ENCODE measurements around the gene UCK2. TPM values are rescaled to one million over a fixed set of nuclear protein-coding genes. Genes with fewer than 3 reads are reported as not detected.

Gene UCK2
- total and polyA plus RNA-seq, 2 of the 8 experiments (the other 6 are each of a cell fraction or from before 2014, with no cell fraction given) = 103 to 109 TPM

DNA sequence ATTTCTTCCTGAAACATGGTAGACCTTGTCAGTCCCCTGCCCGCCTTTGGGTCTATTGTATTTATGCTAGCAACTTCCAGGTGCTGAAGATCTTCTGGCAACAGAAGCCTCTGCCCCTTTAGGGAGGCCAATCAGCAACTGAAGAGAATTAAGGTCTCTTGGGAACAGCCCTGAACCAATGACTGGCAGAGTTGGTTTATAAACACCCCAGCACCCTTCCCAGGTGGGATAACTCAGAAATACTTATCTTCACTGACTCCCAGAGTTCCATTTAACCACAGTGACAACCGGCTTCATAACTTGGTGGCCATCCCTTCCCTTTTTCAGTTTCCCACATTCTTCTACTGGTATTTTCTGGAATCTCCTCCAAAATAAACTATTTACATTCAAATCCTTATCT, 31.5 kb upstream of the UCK2 start (continued):
- TF ChIP-seq BCL11A (IDR thresholded peaks at IDR 0.05; ENCODE audit: low read depth in 2 of 2, low read length in 2 of 2) (no peak), SIN3A (conservative IDR thresholded peaks at IDR 0.05 in 1 of 2, IDR thresholded peaks at IDR 0.05 in 1 of 2; ENCODE audit: low read depth in 1 of 2, low read length in 2 of 2) (no peak), MAFK (IDR thresholded peaks at IDR 0.05; ENCODE audit: low read depth, low read length) (no peak), FOSL1 (IDR thresholded peaks at IDR 0.05; ENCODE audit: insufficient read depth, low read depth, low read length) (no peak), TAF1 (IDR thresholded peaks at IDR 0.05; ENCODE audit: low read depth, low read length) (no peak), GABPA (IDR thresholded peaks at IDR 0.05; ENCODE audit: borderline replicate concordance, insufficient read depth, low read length) (no peak), TEAD4 (IDR thresholded peaks at IDR 0.05; ENCODE audit: low read depth, low read length) (no peak)
- TF ChIP-seq, protein P1, sequence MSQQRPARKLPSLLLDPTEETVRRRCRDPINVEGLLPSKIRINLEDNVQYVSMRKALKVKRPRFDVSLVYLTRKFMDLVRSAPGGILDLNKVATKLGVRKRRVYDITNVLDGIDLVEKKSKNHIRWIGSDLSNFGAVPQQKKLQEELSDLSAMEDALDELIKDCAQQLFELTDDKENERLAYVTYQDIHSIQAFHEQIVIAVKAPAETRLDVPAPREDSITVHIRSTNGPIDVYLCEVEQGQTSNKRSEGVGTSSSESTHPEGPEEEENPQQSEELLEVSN (IDR thresholded peaks at IDR 0.05) = no peak
- TF ChIP-seq, protein P2, sequence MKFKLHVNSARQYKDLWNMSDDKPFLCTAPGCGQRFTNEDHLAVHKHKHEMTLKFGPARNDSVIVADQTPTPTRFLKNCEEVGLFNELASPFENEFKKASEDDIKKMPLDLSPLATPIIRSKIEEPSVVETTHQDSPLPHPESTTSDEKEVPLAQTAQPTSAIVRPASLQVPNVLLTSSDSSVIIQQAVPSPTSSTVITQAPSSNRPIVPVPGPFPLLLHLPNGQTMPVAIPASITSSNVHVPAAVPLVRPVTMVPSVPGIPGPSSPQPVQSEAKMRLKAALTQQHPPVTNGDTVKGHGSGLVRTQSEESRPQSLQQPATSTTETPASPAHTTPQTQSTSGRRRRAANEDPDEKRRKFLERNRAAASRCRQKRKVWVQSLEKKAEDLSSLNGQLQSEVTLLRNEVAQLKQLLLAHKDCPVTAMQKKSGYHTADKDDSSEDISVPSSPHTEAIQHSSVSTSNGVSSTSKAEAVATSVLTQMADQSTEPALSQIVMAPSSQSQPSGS (IDR thresholded peaks at IDR 0.05; ENCODE audit: low read length) = no peak

All from H1 (cell line).